ENCODE data around the gene PTH1R.

Gene PTH1R

GRCh38 chr3:46950650-46951241 lies 73.2 kb downstream of the PTH1R start:
- H3K4me3 ChIP-seq (ENCODE audit: low read length), result no peak overlapping the region
- DNase-seq (ENCODE audit: low read depth, low spot score), result no peak

DNA sequence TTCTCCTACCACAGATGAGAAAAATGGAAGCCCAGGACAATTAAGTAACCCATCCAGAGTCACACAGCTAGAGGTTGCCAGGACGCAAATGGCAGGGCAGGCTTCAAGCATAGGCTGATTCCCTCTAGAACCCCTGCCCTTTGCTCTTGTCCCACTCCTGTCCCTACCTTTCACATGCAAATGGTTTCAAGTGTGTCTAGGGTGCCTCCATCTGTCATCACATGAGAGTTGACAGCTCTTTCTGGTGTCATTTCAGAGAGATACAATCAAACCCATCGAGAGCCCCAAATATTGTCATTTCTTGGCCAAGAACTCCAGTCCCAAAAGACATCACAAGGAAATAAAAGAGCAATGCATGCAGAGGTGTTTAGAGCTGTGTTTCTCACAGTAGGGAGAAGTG lies 75.3 kb downstream of the PTH1R start:
- no peak for DNase-seq (ENCODE audit: low read depth, low spot score)
- H3K4me3 ChIP-seq (ENCODE audit: low read length), result 0 out of 2 replicates have a peak overlapping the region, but pooled peaks have one; percentile 33

Measured in Jurkat, Clone E6-1 (cell line).